IMR-90 (cell line): ENCODE results near the gene NR6A1. TPM values are rescaled to one million over a fixed set of nuclear protein-coding genes. Genes with fewer than 3 reads are reported as not detected.
A peak's percentile ranks its signal among the peaks of the same experiment; 100 is the strongest.

Source experiments
- ATAC-seq: fragments of 200-7000 bp; cut with Tn5 transposase; 2 replicates; pipeline ENCODE4 v1.9.1; 2020; ENCODE audit warnings: low read depth, mild to moderate bottlenecking, moderate library complexity
- BruUV-seq: library from RNA; stranded (reverse); fragments of 400-500 nt; replicated peaks from 2 replicates; lab custom pipeline; 2021; lab: Mats Ljungman, UMichigan
- CTCF ChIA-PET: fragments of 300-600 bp; formaldehyde crosslinking; extraction: SDS; loops from one replicate; lab custom pipeline; 2021; ENCODE audit warnings: antibody characterized with exemption; lab: Yijun Ruan, JAX
- POLR2A ChIA-PET: fragments of 300-600 bp; sonication (Branson Sonifier 250); formaldehyde crosslinking; loops from one replicate; lab custom pipeline; 2022; ENCODE audit warnings: antibody characterized with exemption; ENCODE audit not compliant: unreplicated experiment; lab: Charles Lee
- DNase-seq: peaks from one replicate; pipeline ENCODE4 v3.0.0; 2013
- H2AFZ ChIP-seq: replicated peaks from 2 replicates; pipeline ENCODE3; 2013; ENCODE audit warnings: low read length, mild to moderate bottlenecking; ENCODE audit not compliant: poor library complexity
- H2AK5ac ChIP-seq: 2 replicates; pipeline ENCODE4 v1.6.1; 2013; ENCODE audit warnings: low read depth, low read length, inconsistent platforms
- H2AK9ac ChIP-seq: replicated peaks from 2 replicates; pipeline ENCODE3; 2013; ENCODE audit warnings: mild to moderate bottlenecking, low read depth, low read length, moderate library complexity; ENCODE audit not compliant: poor library complexity
- H2BK120ac ChIP-seq: 2 replicates; pipeline ENCODE4 v1.6.1; 2013; ENCODE audit warnings: low read depth, low read length, inconsistent platforms
- H2BK15ac ChIP-seq: 3 replicates; pipeline ENCODE4 v1.6.1; 2013; ENCODE audit warnings: low read depth, low read length, inconsistent platforms
- H2BK20ac ChIP-seq: 2 replicates; pipeline ENCODE4 v1.6.1; 2013; ENCODE audit warnings: low read depth, mild to moderate bottlenecking, inconsistent platforms, low read length, moderate library complexity
- H2BK5ac ChIP-seq: 2 replicates; pipeline ENCODE4 v1.6.1; 2013; ENCODE audit warnings: mild to moderate bottlenecking, low read depth, low read length, inconsistent platforms; ENCODE audit not compliant: poor library complexity, severe bottlenecking
- H3K14ac ChIP-seq: replicated peaks from 2 replicates; pipeline ENCODE4 v1.6.1; 2013; ENCODE audit warnings: low read depth, low read length, inconsistent platforms
- H3K18ac ChIP-seq: 2 replicates; pipeline ENCODE4 v1.6.1; 2013; ENCODE audit warnings: low read depth, low read length, control low read depth
- H3K23ac ChIP-seq: 2 replicates; pipeline ENCODE4 v1.6.1; 2013; ENCODE audit warnings: low read depth, low read length, inconsistent platforms
- H3K27ac ChIP-seq: 2 replicates; pipeline ENCODE4 v1.5.1; 2013; ENCODE audit warnings: mild to moderate bottlenecking, control low read depth, low read length; ENCODE audit not compliant: insufficient read depth
- H3K27me3 ChIP-seq: 2 replicates; pipeline ENCODE4 v1.6.1; 2013; ENCODE audit warnings: low read length; ENCODE audit not compliant: control insufficient read depth, insufficient read depth
- H3K36me3 ChIP-seq: 2 replicates; pipeline ENCODE4 v1.6.1; 2013; ENCODE audit warnings: low read length, mixed read lengths; ENCODE audit not compliant: control insufficient read depth, insufficient read depth
- H3K4ac ChIP-seq: 2 replicates; pipeline ENCODE4 v1.6.1; 2013; ENCODE audit warnings: low read depth, low read length, inconsistent platforms
- H3K4me1 ChIP-seq: 2 replicates; pipeline ENCODE4 v1.6.1; 2013; ENCODE audit warnings: low read length, mixed read lengths; ENCODE audit not compliant: control insufficient read depth, insufficient read depth
- H3K4me2 ChIP-seq: 2 replicates; pipeline ENCODE4 v1.6.1; 2013; ENCODE audit warnings: low read depth, mild to moderate bottlenecking, control low read depth, low read length, moderate library complexity
- H3K4me3 ChIP-seq: 2 replicates; pipeline ENCODE4 v1.5.1; 2013; ENCODE audit warnings: low read depth, mild to moderate bottlenecking, control low read depth, low read length, moderate library complexity; ENCODE audit not compliant: insufficient read depth
- H3K56ac ChIP-seq: 2 replicates; pipeline ENCODE4 v1.6.1; 2013; ENCODE audit warnings: low read length, inconsistent platforms; ENCODE audit not compliant: insufficient read depth; ENCODE audit errors: extremely low read depth
- H3K79me1 ChIP-seq, 2 experiments: 2 replicates each; pipeline ENCODE4 v1.6.1; 2013; ENCODE audit warnings: low read length in 2 of 2, inconsistent platforms in 1 of 2, low read depth in 1 of 2
- H3K9ac ChIP-seq: 2 replicates; pipeline ENCODE4 v1.6.1; 2013; ENCODE audit warnings: low read depth, low read length, control low read depth
- H3K9me1 ChIP-seq: 2 replicates; pipeline ENCODE4 v1.6.1; 2013; ENCODE audit warnings: low read length, inconsistent platforms; ENCODE audit not compliant: insufficient read depth
- H3K9me3 ChIP-seq: 2 replicates; pipeline ENCODE4 v1.6.1; 2013; ENCODE audit warnings: low read length; ENCODE audit not compliant: control insufficient read depth, insufficient read depth
- H4K20me1 ChIP-seq: 2 replicates; pipeline ENCODE4 v1.6.1; 2013; ENCODE audit warnings: low read length, inconsistent platforms; ENCODE audit not compliant: insufficient read depth
- H4K5ac ChIP-seq: 2 replicates; pipeline ENCODE4 v1.6.1; 2013; ENCODE audit warnings: mild to moderate bottlenecking, low read depth, low read length, control low read depth
- H4K8ac ChIP-seq, 2 experiments: 2 replicates each; pipeline ENCODE4 v1.6.1; 2013; ENCODE audit warnings: low read depth in 2 of 2, low read length in 2 of 2, control low read depth in 1 of 2, inconsistent platforms in 1 of 2
- H4K91ac ChIP-seq: 2 replicates; pipeline ENCODE4 v1.6.1; 2013; ENCODE audit warnings: low read depth, low read length, inconsistent platforms; ENCODE audit not compliant: insufficient read depth
- BHLHE40 ChIP-seq: fragments of 150-350 bp; IDR thresholded peaks from 2 replicates; pipeline ENCODE4 v1.6.1; 2016; ENCODE audit warnings: mild to moderate bottlenecking, low read depth, low read length
- CEBPB ChIP-seq: IDR thresholded peaks from 2 replicates; pipeline ENCODE4 v1.6.1; 2012; ENCODE audit warnings: low read depth, low read length, improper control_type of control experiment
- CHD1 ChIP-seq: IDR thresholded peaks from 2 replicates; pipeline ENCODE4 v1.6.1; 2012; ENCODE audit warnings: low read depth, low read length, improper control_type of control experiment
- FOS ChIP-seq: fragments of 150-350 bp; IDR thresholded peaks from 2 replicates; pipeline ENCODE4 v1.6.1; 2016; ENCODE audit warnings: low read depth, low read length
- MAFK ChIP-seq: IDR thresholded peaks from 2 replicates; pipeline ENCODE4 v1.6.1; 2012; ENCODE audit warnings: low read depth, low read length, improper control_type of control experiment
- MAZ ChIP-seq: IDR thresholded peaks from 2 replicates; pipeline ENCODE4 v1.6.1; 2012; ENCODE audit warnings: low read depth, mild to moderate bottlenecking, low read length, improper control_type of control experiment, moderate library complexity, borderline replicate concordance
- MXI1 ChIP-seq: IDR thresholded peaks from 2 replicates; pipeline ENCODE4 v1.6.1; 2012; ENCODE audit warnings: low read depth, mild to moderate bottlenecking, low read length, moderate library complexity, borderline replicate concordance
- NFE2L2 ChIP-seq: fragments of 150-350 bp; IDR thresholded peaks from 2 replicates; pipeline ENCODE4 v1.6.1; 2016; ENCODE audit warnings: low read depth, mild to moderate bottlenecking, low read length
- POLR2A ChIP-seq: IDR thresholded peaks from 2 replicates; pipeline ENCODE4 v1.6.1; 2012; ENCODE audit warnings: mild to moderate bottlenecking, low read depth, low read length
- RAD21 ChIP-seq: IDR thresholded peaks from 2 replicates; pipeline ENCODE4 v1.6.1; 2012; ENCODE audit warnings: low read length, improper control_type of control experiment
- RCOR1 ChIP-seq: IDR thresholded peaks from 2 replicates; pipeline ENCODE4 v1.6.1; 2012; ENCODE audit warnings: mild to moderate bottlenecking, low read length, improper control_type of control experiment; ENCODE audit not compliant: insufficient replicate concordance
- RFX5 ChIP-seq: IDR thresholded peaks from 2 replicates; pipeline ENCODE4 v1.8.0; 2012; ENCODE audit warnings: low read depth, mild to moderate bottlenecking, low read length, moderate library complexity
- SMC3 ChIP-seq: fragments of 150-350 bp; IDR thresholded peaks from 2 replicates; pipeline ENCODE4 v1.6.1; 2016; ENCODE audit warnings: low read depth, mild to moderate bottlenecking, antibody characterized with exemption, low read length, moderate library complexity
- WGBS, 2 experiments: methylation state at CpG; one replicate each; pipeline versions ENCODE4 v1.1.5 to v1.1.7; 2013; ENCODE audit warnings: missing lambda C conversion rate in 2 of 2; ENCODE audit not compliant: insufficient read length in 1 of 2; ENCODE audit errors: extremely low coverage in 2 of 2; 5-methylcytosine and 5-hydroxymethylcytosine counted together
- dilution Hi-C: fragments of 300-500 bp; cut with HindIII; formaldehyde crosslinking; loops from one replicate; pipeline ENCODE4 v1.14.3; 2018; ENCODE audit warnings: low sequenced_read_pairs; ENCODE audit not compliant: unreplicated experiment
- in situ Hi-C: fragments of 300-500 bp; cut with MboI; formaldehyde crosslinking; loops from 3 replicates; pipeline ENCODE4 v1.14.3; 2019; ENCODE audit warnings: low sequenced_read_pairs, inconsistent platforms, mixed read lengths
- intact Hi-C: fragments of 100-400 bp; cut with micrococcal nuclease; formaldehyde crosslinking; loops from 2 replicates; pipeline ENCODE4 v1.10.0; 2022
- polyA plus RNA-seq, 3 experiments: library from polyadenylated mRNA; depleted of rRNA; stranded (reverse); fragments of >200 nt; gene quantifications; 2 replicates each; pipeline ENCODE4 v1.2.3, GENCODE V29; 2012; ENCODE audit warnings: low replicate concordance in 1 of 3
- total RNA-seq: library from RNA; depleted of rRNA; stranded (reverse); fragments of >200 nt; gene quantifications from 2 replicates; pipeline ENCODE4 v1.2.3, GENCODE V29; 2012
- TF ChIP-seq, protein P1 (sequence below): fragments of 150-350 bp; IDR thresholded peaks from 2 replicates; pipeline ENCODE4 v1.6.1; 2016; ENCODE audit warnings: low read depth, mild to moderate bottlenecking, low read length, moderate library complexity, borderline replicate concordance
- TF ChIP-seq, protein P2 (sequence below): fragments of 150-350 bp; IDR thresholded peaks from 2 replicates; pipeline ENCODE4 v1.6.1; 2017; ENCODE audit warnings: mild to moderate bottlenecking, antibody characterized with exemption, low read length, low read depth
- TF ChIP-seq, protein P3 (sequence below): conservative IDR thresholded peaks from 2 replicates; pipeline ENCODE4 v1.5.1; 2012; ENCODE audit warnings: mild to moderate bottlenecking, low read depth, low read length, improper control_type of control experiment

Gene NR6A1
- total and polyA plus RNA-seq, 2 of the 4 experiments (the other 2 are of a cell fraction) = 0.14 to 0.36 TPM

DNA sequence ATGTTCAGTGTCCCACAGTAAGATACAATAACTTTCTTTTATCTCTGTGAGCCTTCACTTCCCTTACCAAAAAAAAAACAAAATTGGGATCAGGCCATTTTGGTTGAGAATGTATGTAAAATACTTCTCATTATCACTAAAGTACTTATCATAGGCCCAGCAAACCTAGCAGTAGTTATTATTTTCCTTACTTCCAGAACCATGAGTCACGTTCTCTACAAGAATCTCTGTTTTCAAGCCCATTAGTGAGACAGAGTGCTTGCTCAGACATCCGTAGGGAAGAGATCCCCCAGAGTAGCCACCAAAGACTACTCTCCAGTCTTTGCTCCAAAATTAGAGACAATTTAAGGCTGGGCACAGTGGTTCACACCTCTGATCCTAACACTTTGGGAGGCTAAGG is 160.0 kb downstream of the NR6A1 start:
- POLR2A ChIA-PET = no interaction called here

More for the DNA sequence above, 160.0 kb downstream of the NR6A1 start:
- H2AFZ ChIP-seq = no peak overlapping the region
- intact Hi-C loops (loop anchor here (10.0 kb wide), 2 partner anchors 196 to 244 kb away; partner anchors contain the start of genes PSMB7 and WDR38), in situ Hi-C loops (no loop called here), dilution Hi-C loops (no loop called here)
- no peak overlapping the region for H2BK120ac ChIP-seq
- no peak overlapping the region for H2BK5ac ChIP-seq
- H4K5ac ChIP-seq = no peak overlapping the region
- H3K9me1 ChIP-seq = no peaks in the 10 kb centered on the region
- no CpG with 5 or more reads among the region's 2 CpGs for WGBS, 2 experiments
- H3K36me3 ChIP-seq = no peaks in the 10 kb centered on the region
- no peak overlapping the region for H3K18ac ChIP-seq
- ATAC-seq (no peak), DNase-seq (peak; percentile 21)
- no peak overlapping the region for H3K4me3 ChIP-seq
- H2AK5ac ChIP-seq = no peak overlapping the region
- H3K27me3 ChIP-seq = peaks cover 10% of the 10 kb centered on the region
- H2BK20ac ChIP-seq = no peak overlapping the region
- no peak overlapping the region for H3K9ac ChIP-seq
- no peaks in the 10 kb centered on the region for H4K20me1 ChIP-seq
- no peak overlapping the region for H3K56ac ChIP-seq
- no peak overlapping the region for H2AK9ac ChIP-seq
- no peak overlapping the region for H4K8ac ChIP-seq
- no peaks in the 10 kb centered on the region for H3K9me3 ChIP-seq
- H3K23ac ChIP-seq = no peak overlapping the region
- H3K4ac ChIP-seq = no peak overlapping the region
- BruUV-seq = no TSS peak
- TF ChIP-seq, protein P1, sequence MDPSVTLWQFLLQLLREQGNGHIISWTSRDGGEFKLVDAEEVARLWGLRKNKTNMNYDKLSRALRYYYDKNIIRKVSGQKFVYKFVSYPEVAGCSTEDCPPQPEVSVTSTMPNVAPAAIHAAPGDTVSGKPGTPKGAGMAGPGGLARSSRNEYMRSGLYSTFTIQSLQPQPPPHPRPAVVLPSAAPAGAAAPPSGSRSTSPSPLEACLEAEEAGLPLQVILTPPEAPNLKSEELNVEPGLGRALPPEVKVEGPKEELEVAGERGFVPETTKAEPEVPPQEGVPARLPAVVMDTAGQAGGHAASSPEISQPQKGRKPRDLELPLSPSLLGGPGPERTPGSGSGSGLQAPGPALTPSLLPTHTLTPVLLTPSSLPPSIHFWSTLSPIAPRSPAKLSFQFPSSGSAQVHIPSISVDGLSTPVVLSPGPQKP = no peak
- TF ChIP-seq RAD21 (no peak), MAFK (no peak), SMC3 (no peak), CEBPB (no peak), CHD1 (no peak), BHLHE40 (no peak), RFX5 (no peak), POLR2A (no peak), MAZ (no peak), NFE2L2 (no peak), RCOR1 (no peak), FOS (no peak), MXI1 (no peak)
- TF ChIP-seq, protein P2, sequence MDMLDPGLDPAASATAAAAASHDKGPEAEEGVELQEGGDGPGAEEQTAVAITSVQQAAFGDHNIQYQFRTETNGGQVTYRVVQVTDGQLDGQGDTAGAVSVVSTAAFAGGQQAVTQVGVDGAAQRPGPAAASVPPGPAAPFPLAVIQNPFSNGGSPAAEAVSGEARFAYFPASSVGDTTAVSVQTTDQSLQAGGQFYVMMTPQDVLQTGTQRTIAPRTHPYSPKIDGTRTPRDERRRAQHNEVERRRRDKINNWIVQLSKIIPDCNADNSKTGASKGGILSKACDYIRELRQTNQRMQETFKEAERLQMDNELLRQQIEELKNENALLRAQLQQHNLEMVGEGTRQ = no peak
- TF ChIP-seq, protein P3, sequence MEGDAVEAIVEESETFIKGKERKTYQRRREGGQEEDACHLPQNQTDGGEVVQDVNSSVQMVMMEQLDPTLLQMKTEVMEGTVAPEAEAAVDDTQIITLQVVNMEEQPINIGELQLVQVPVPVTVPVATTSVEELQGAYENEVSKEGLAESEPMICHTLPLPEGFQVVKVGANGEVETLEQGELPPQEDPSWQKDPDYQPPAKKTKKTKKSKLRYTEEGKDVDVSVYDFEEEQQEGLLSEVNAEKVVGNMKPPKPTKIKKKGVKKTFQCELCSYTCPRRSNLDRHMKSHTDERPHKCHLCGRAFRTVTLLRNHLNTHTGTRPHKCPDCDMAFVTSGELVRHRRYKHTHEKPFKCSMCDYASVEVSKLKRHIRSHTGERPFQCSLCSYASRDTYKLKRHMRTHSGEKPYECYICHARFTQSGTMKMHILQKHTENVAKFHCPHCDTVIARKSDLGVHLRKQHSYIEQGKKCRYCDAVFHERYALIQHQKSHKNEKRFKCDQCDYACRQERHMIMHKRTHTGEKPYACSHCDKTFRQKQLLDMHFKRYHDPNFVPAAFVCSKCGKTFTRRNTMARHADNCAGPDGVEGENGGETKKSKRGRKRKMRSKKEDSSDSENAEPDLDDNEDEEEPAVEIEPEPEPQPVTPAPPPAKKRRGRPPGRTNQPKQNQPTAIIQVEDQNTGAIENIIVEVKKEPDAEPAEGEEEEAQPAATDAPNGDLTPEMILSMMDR = no peak
- H3K14ac ChIP-seq = no peak overlapping the region
- no peak overlapping the region for H4K91ac ChIP-seq
- no peaks in the 10 kb centered on the region for H3K79me1 ChIP-seq
- CTCF ChIA-PET = interaction anchor here (1.0 kb wide), 1 partner anchor 101 kb away, joined by 3 read pairs; no protein-coding TSS in a partner anchor
- no peaks in the 10 kb centered on the region for H3K4me1 ChIP-seq
- no peak overlapping the region for H3K27ac ChIP-seq
- no peak overlapping the region for H3K4me2 ChIP-seq
- no peak overlapping the region for H2BK15ac ChIP-seq
